Trophoblast cell (in vitro differentiated cells and primary cell): ENCODE data around the gene FEZF2.

ENCODE experiments used
- DNase-seq, 2 donors: peaks; one replicate each; pipeline ENCODE4 v3.0.0-alpha.2; 2016
- H2AFZ ChIP-seq: 2 replicates; pipeline ENCODE4 v1.6.1; 2013; ENCODE audit warnings: low read length, moderate library complexity, mild to moderate bottlenecking; ENCODE audit not compliant: insufficient read depth, poor library complexity
- H2AK5ac ChIP-seq: 2 replicates; pipeline ENCODE4 v1.6.1; 2013; ENCODE audit warnings: mild to moderate bottlenecking, low read length
- H2BK120ac ChIP-seq: 2 replicates; pipeline ENCODE4 v1.6.1; 2013; ENCODE audit warnings: low read length, mild to moderate bottlenecking, moderate library complexity; ENCODE audit not compliant: insufficient read depth, poor library complexity
- H2BK12ac ChIP-seq: 2 replicates; pipeline ENCODE4 v1.6.1; 2013; ENCODE audit warnings: mild to moderate bottlenecking, low read length, moderate library complexity
- H2BK5ac ChIP-seq: 2 replicates; pipeline ENCODE4 v1.6.1; 2013; ENCODE audit warnings: low read length, low read depth, moderate library complexity, mild to moderate bottlenecking; ENCODE audit not compliant: poor library complexity
- H3K14ac ChIP-seq: 2 replicates; pipeline ENCODE4 v1.6.1; 2013; ENCODE audit warnings: mild to moderate bottlenecking, low read length
- H3K18ac ChIP-seq: 2 replicates; pipeline ENCODE4 v1.6.1; 2013; ENCODE audit warnings: mild to moderate bottlenecking, low read length
- H3K23ac ChIP-seq: 2 replicates; pipeline ENCODE4 v1.6.1; 2013; ENCODE audit warnings: low read length
- H3K27ac ChIP-seq: 2 replicates; pipeline ENCODE4 v1.5.1; 2013; ENCODE audit warnings: low read depth, mild to moderate bottlenecking, inconsistent platforms, low read length, moderate library complexity
- H3K27me3 ChIP-seq: 2 replicates; pipeline ENCODE4 v1.6.1; 2013; ENCODE audit warnings: inconsistent platforms, mild to moderate bottlenecking, low read length, moderate library complexity; ENCODE audit not compliant: insufficient read depth
- H3K36me3 ChIP-seq, 2 experiments: 1 replicate in 1 of 2; 2 replicates in 1 of 2; pipeline ENCODE4 v1.6.1; 2013; ENCODE audit warnings: low read length in 2 of 2, mild to moderate bottlenecking in 2 of 2, moderate library complexity in 1 of 2; ENCODE audit not compliant: insufficient read depth in 2 of 2, control insufficient read depth in 1 of 2
- H3K4ac ChIP-seq: 2 replicates; pipeline ENCODE4 v1.6.1; 2013; ENCODE audit warnings: low read depth, mild to moderate bottlenecking, low read length, moderate library complexity
- H3K4me1 ChIP-seq, 2 experiments: 1 replicate in 1 of 2; 2 replicates in 1 of 2; pipeline ENCODE4 v1.6.1; 2013; ENCODE audit warnings: low read length in 2 of 2, mild to moderate bottlenecking in 2 of 2, moderate library complexity in 1 of 2; ENCODE audit not compliant: insufficient read depth in 2 of 2, control insufficient read depth in 1 of 2
- H3K4me2 ChIP-seq: 2 replicates; pipeline ENCODE4 v1.6.1; 2013; ENCODE audit warnings: inconsistent platforms, mild to moderate bottlenecking, low read length, moderate library complexity
- H3K4me3 ChIP-seq: 2 replicates; pipeline ENCODE4 v1.5.1; 2013; ENCODE audit warnings: mild to moderate bottlenecking, low read depth, low read length, inconsistent platforms
- H3K79me1 ChIP-seq: one replicate; pipeline ENCODE4 v1.6.1; 2013; ENCODE audit warnings: low read length
- H3K79me2 ChIP-seq: 2 replicates; pipeline ENCODE4 v1.6.1; 2013; ENCODE audit warnings: low read length, mild to moderate bottlenecking; ENCODE audit not compliant: control insufficient read depth, insufficient read depth, poor library complexity
- H3K9ac ChIP-seq: 2 replicates; pipeline ENCODE4 v1.6.1; 2013; ENCODE audit warnings: mild to moderate bottlenecking, low read length
- H3K9me3 ChIP-seq: 2 replicates; pipeline ENCODE4 v1.6.1; 2013; ENCODE audit warnings: low read depth, mild to moderate bottlenecking, control low read depth, inconsistent platforms, low read length; ENCODE audit not compliant: insufficient read depth
- H4K12ac ChIP-seq: 2 replicates; pipeline ENCODE4 v1.6.1; 2013; ENCODE audit warnings: low read depth, mild to moderate bottlenecking, low read length, moderate library complexity
- H4K8ac ChIP-seq: 2 replicates; pipeline ENCODE4 v1.6.1; 2013; ENCODE audit warnings: low read depth, mild to moderate bottlenecking, low read length, moderate library complexity
- H4K91ac ChIP-seq: one replicate; pipeline ENCODE4 v1.6.1; 2013; ENCODE audit warnings: low read depth, mild to moderate bottlenecking, low read length, moderate library complexity
- WGBS: extraction: QIAGEN DNeasy Blood & Tissue Kit; methylation state at CpG from one replicate; pipeline ENCODE4 v1.1.7; 2013; ENCODE audit warnings: missing lambda C conversion rate; ENCODE audit not compliant: insufficient read length, insufficient coverage; ENCODE audit errors: extremely low coverage; 5-methylcytosine and 5-hydroxymethylcytosine counted together

FEZF2 gene

DNA sequence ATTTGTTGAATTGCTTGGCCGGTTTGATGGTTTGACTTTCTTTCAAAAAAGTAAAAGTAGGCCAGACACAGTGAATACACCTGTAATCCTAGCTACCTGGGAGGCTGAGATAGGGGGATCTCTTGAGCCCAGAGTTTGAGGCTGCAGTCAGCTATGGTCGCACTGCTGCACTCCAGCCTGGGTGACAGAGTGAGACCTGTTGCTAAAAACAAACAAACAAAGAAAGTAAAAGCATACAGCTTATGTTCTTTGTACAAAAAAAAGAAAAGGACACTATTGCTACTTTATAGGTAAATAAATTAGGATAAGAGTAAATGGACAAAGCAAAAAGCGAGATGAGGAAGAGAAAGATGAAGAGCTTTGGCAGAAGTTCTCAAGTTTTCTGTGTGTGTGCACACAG is 13.9 kb upstream of the FEZF2 start:
- no peak overlapping the region for H4K91ac ChIP-seq
- H2AK5ac ChIP-seq = no peak overlapping the region
- DNase-seq = no peak
- no peak overlapping the region for H2BK5ac ChIP-seq
- no peaks in the 10 kb centered on the region for H3K9me3 ChIP-seq
- no peak overlapping the region for H2BK120ac ChIP-seq
- no peak overlapping the region for H2AFZ ChIP-seq
- no peaks in the 10 kb centered on the region for H3K36me3 ChIP-seq
- no peak overlapping the region for H3K18ac ChIP-seq
- no peak overlapping the region for H3K9ac ChIP-seq
- no CpG with 5 or more reads among the region's 3 CpGs for WGBS
- H4K8ac ChIP-seq = no peak overlapping the region
- no peak overlapping the region for H3K23ac ChIP-seq
- no peak overlapping the region for H3K4me3 ChIP-seq
- no peak overlapping the region for H3K4me2 ChIP-seq
- no peak overlapping the region for H3K27ac ChIP-seq
- H3K4me1 ChIP-seq = no peaks in the 10 kb centered on the region
- no peak overlapping the region for H3K4ac ChIP-seq
- H3K79me2 ChIP-seq = no peaks in the 10 kb centered on the region
- H2BK12ac ChIP-seq = no peak overlapping the region
- H3K27me3 ChIP-seq = no peaks in the 10 kb centered on the region
- no peak overlapping the region for H3K14ac ChIP-seq
- H4K12ac ChIP-seq = no peak overlapping the region
- no peaks in the 10 kb centered on the region for H3K79me1 ChIP-seq

DNA sequence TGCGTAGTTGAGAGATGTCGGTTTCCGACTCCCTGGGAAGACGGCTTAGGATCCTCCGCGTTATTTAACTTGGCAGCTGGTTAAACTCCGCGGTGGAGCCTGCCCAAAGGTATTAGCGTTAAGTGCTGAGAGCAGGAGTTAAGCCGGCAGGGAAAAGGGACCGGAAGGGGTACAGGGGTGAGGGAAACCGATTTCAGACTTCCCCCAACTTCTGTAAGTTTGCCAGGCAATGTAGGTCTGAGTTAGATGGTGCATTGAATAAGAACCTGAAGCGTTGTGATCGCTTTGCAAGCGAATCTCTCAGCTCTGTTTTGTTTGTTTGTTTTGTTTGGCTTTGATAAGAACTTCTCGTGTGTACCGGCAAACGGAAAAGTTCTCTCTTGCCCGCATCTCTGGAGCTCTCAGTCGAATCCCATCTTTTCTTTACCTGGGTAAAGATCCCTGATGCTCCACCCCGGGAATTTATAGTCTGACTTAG is 6.0 kb upstream of the FEZF2 start:
- no CpG with 5 or more reads among the region's 21 CpGs for WGBS
- H4K8ac ChIP-seq = no peak overlapping the region

DNA sequence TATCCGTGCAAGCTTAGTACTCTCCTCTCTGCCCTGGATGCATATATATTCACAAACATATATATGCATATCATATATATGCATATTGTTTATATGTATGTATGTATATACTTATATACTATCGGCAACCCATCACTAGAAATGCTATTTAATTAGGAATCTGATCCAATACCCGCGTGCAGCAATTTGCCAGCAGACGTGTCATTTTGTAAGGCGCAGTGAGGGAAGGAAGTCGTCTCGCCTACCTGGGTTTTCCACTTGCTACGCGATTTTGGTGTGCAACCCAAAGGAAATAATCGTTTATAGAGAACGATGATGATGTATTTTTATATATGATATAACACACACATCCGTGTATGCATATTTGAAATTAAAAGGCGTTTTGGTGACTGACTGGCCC is 5.6 kb upstream of the FEZF2 start:
- H2BK120ac ChIP-seq = no peak overlapping the region
- no peak overlapping the region for H4K8ac ChIP-seq
- no peak overlapping the region for H3K4ac ChIP-seq
- WGBS = no CpG with 5 or more reads among the region's 14 CpGs
- H3K27me3 ChIP-seq = peaks cover 72% of the 10 kb centered on the region
- no peaks in the 10 kb centered on the region for H3K79me1 ChIP-seq
- no peak for DNase-seq
- no peak overlapping the region for H3K18ac ChIP-seq
- no peaks in the 10 kb centered on the region for H3K4me1 ChIP-seq
- no peak overlapping the region for H2BK12ac ChIP-seq
- H3K9me3 ChIP-seq = peaks cover 5% of the 10 kb centered on the region
- H3K4me3 ChIP-seq = no peak overlapping the region
- H3K79me2 ChIP-seq = no peaks in the 10 kb centered on the region
- H4K12ac ChIP-seq = no peak overlapping the region
- no peak overlapping the region for H2BK5ac ChIP-seq
- no peaks in the 10 kb centered on the region for H3K36me3 ChIP-seq
- H3K23ac ChIP-seq = no peak overlapping the region
- no peak overlapping the region for H3K9ac ChIP-seq
- H2AK5ac ChIP-seq = no peak overlapping the region
- no peak overlapping the region for H3K14ac ChIP-seq
- no peak overlapping the region for H3K27ac ChIP-seq
- H3K4me2 ChIP-seq = no peak overlapping the region
- no peak overlapping the region for H2AFZ ChIP-seq
- H4K91ac ChIP-seq = no peak overlapping the region

More for the DNA sequence above, 6.0 kb upstream of the FEZF2 start:
- no peak overlapping the region for H3K9ac ChIP-seq
- no peak for DNase-seq
- no peaks in the 10 kb centered on the region for H3K36me3 ChIP-seq
- no peak overlapping the region for H3K14ac ChIP-seq
- H4K91ac ChIP-seq = no peak overlapping the region
- no peak overlapping the region for H2BK120ac ChIP-seq
- no peaks in the 10 kb centered on the region for H3K79me1 ChIP-seq
- H2BK12ac ChIP-seq = no peak overlapping the region
- no peak overlapping the region for H4K12ac ChIP-seq
- no peaks in the 10 kb centered on the region for H3K79me2 ChIP-seq
- H3K18ac ChIP-seq = no peak overlapping the region
- no peak overlapping the region for H2AFZ ChIP-seq
- H3K9me3 ChIP-seq = peaks cover 5% of the 10 kb centered on the region
- H3K4me2 ChIP-seq = no peak overlapping the region
- H3K4ac ChIP-seq = no peak overlapping the region
- H3K27me3 ChIP-seq = peaks cover 67% of the 10 kb centered on the region
- no peaks in the 10 kb centered on the region for H3K4me1 ChIP-seq
- no peak overlapping the region for H3K23ac ChIP-seq
- no peak overlapping the region for H3K4me3 ChIP-seq
- no peak overlapping the region for H2AK5ac ChIP-seq
- no peak overlapping the region for H2BK5ac ChIP-seq
- H3K27ac ChIP-seq = no peak overlapping the region

DNA sequence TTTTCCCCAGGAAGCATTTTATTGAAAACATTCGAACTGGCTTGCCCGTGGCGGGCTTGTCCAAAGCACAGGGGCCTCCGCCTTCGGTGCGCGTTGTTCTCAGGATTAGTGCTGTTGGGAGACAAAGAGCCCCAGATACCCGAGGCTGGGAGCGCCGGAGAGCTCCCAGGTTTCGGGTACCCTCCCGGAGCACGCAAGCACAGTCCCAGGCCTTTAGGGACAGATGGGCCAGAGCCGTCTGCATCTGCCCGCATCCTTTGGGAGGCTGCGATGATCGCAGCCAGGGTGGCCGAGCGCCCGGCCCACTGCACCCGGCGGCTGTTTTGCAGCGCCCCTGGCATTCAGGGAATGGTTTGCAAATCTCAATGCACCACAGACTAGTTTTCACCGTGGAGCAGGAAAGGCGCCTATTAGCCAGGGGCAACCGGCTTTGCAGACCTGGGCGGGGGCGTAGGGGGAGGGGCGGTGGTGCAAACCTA is 5.0 kb upstream of the FEZF2 start:
- Histone ChIP-seq H3K27ac (no peak overlapping the region), H2AFZ (no peak overlapping the region), H3K9ac (no peak overlapping the region), H2BK12ac (no peak overlapping the region), H3K4me1 (no peaks in the 10 kb centered on the region), H3K27me3 (peaks cover 77% of the 10 kb centered on the region), H3K23ac (no peak overlapping the region), H3K4me3 (no peak overlapping the region), H2BK5ac (no peak overlapping the region), H3K79me1 (no peaks in the 10 kb centered on the region), H4K8ac (no peak overlapping the region), H2AK5ac (no peak overlapping the region), H3K36me3 (no peaks in the 10 kb centered on the region), H3K9me3 (peaks cover 5% of the 10 kb centered on the region), H4K12ac (no peak overlapping the region), H3K14ac (no peak overlapping the region), H3K79me2 (no peaks in the 10 kb centered on the region), H4K91ac (no peak overlapping the region), H3K18ac (no peak overlapping the region), H2BK120ac (no peak overlapping the region), H3K4ac (no peak overlapping the region), H3K4me2 (peak overlapping the region; percentile 31)
- no peak for DNase-seq
- WGBS = no CpG with 5 or more reads among the region's 29 CpGs
